IMR-90 (cell line): ENCODE measurements around the gene RNF6.
A peak's percentile ranks its signal among the peaks of the same experiment; 100 is the strongest.

Experiments used
- BHLHE40 ChIP-seq: fragments of 150-350 bp; IDR thresholded peaks from 2 replicates; pipeline ENCODE4 v1.6.1; 2016; ENCODE audit warnings: mild to moderate bottlenecking, low read depth, low read length
- CEBPB ChIP-seq: IDR thresholded peaks from 2 replicates; pipeline ENCODE4 v1.6.1; 2012; ENCODE audit warnings: low read depth, low read length, improper control_type of control experiment
- CTCF ChIP-seq: conservative IDR thresholded peaks from 2 replicates; pipeline ENCODE4 v1.5.1; 2012; ENCODE audit warnings: mild to moderate bottlenecking, low read depth, low read length, improper control_type of control experiment
- MAFK ChIP-seq: IDR thresholded peaks from 2 replicates; pipeline ENCODE4 v1.6.1; 2012; ENCODE audit warnings: low read depth, low read length, improper control_type of control experiment
- MAZ ChIP-seq: IDR thresholded peaks from 2 replicates; pipeline ENCODE4 v1.6.1; 2012; ENCODE audit warnings: low read depth, mild to moderate bottlenecking, low read length, improper control_type of control experiment, moderate library complexity, borderline replicate concordance
- NFE2L2 ChIP-seq: fragments of 150-350 bp; IDR thresholded peaks from 2 replicates; pipeline ENCODE4 v1.6.1; 2016; ENCODE audit warnings: low read depth, mild to moderate bottlenecking, low read length
- POLR2A ChIP-seq: IDR thresholded peaks from 2 replicates; pipeline ENCODE4 v1.6.1; 2012; ENCODE audit warnings: mild to moderate bottlenecking, low read depth, low read length
- RAD21 ChIP-seq: IDR thresholded peaks from 2 replicates; pipeline ENCODE4 v1.6.1; 2012; ENCODE audit warnings: low read length, improper control_type of control experiment
- RFX5 ChIP-seq: IDR thresholded peaks from 2 replicates; pipeline ENCODE4 v1.8.0; 2012; ENCODE audit warnings: low read depth, mild to moderate bottlenecking, low read length, moderate library complexity
- SMC3 ChIP-seq: fragments of 150-350 bp; IDR thresholded peaks from 2 replicates; pipeline ENCODE4 v1.6.1; 2016; ENCODE audit warnings: low read depth, mild to moderate bottlenecking, antibody characterized with exemption, low read length, moderate library complexity
- USF2 ChIP-seq: fragments of 150-350 bp; IDR thresholded peaks from 2 replicates; pipeline ENCODE4 v1.6.1; 2017; ENCODE audit warnings: mild to moderate bottlenecking, antibody characterized with exemption, low read length, low read depth

- TF ChIP-seq CTCF, result no peak
- TF ChIP-seq NFE2L2, result no peak
- no peak for TF ChIP-seq BHLHE40
- TF ChIP-seq MAZ, result peak; percentile 34; the same call in 1 of the 2 replicates
- TF ChIP-seq POLR2A, result 0 out of 2 replicates have a peak, but pooled peaks have one; percentile 37
- TF ChIP-seq RAD21, result no peak
- no peak for TF ChIP-seq SMC3
- peak; percentile 32; the same call in 1 of the 2 replicates for TF ChIP-seq USF2
- TF ChIP-seq CEBPB, result no peak
- no peak for TF ChIP-seq RFX5
- no peak for TF ChIP-seq MAFK
Observed at GRCh38 chr13:26253787-26254582, 31.9 kb upstream of the RNF6 start, which contains the start of gene CDK8.
